GM06990 (cell line): Measurements from ENCODE around the gene KLK8.

Source experiments
- DNase-seq: peaks from one replicate; pipeline ENCODE4 v3.0.0-alpha.2; 2011; ENCODE audit not compliant: insufficient read length; ENCODE audit errors: extremely low read depth
- H3K27me3 ChIP-seq: replicated peaks from 2 replicates; pipeline ENCODE4 v1.6.0; 2011; ENCODE audit warnings: low read length; ENCODE audit not compliant: control insufficient read depth, insufficient read depth
- H3K36me3 ChIP-seq: 2 replicates; pipeline ENCODE4 v1.5.1; 2011; ENCODE audit warnings: low read length; ENCODE audit not compliant: control insufficient read depth, insufficient read depth
- H3K4me3 ChIP-seq: replicated peaks from 2 replicates; pipeline ENCODE4 v1.5.1; 2011; ENCODE audit warnings: low read depth, mild to moderate bottlenecking, control low read depth, low read length
- CTCF ChIP-seq: IDR thresholded peaks from 2 replicates; pipeline ENCODE4 v1.5.1; 2011; ENCODE audit warnings: low read length, control low read depth, mild to moderate bottlenecking, inconsistent platforms; ENCODE audit not compliant: insufficient read depth, poor library complexity, severe bottlenecking

KLK8 gene

DNA sequence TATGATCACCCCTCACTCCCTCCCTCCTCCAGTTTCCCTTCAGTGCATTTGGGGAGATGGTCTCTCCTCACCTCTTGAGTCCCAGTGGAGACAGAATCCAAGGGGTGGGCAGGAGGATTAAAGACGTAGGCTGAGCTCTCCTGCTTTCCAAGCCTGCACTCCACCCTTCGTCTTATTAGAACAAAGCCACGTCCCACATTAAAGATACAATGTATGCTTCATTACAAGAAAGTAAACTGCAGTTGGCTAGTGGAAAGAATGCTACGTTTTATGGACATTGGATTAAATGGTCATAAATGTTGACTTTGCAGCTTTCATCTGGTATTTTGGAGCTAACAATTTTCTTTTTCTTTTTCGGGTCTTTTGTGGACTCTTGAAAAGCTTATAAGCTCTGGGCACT is 26.5 kb upstream of the KLK8 start:
- DNase-seq = no peak
- Histone ChIP-seq H3K4me3 (no peak overlapping the region), H3K27me3 (peaks cover 2% of the 10 kb centered on the region), H3K36me3 (no peaks in the 10 kb centered on the region)
- TF ChIP-seq CTCF = no peak

DNA sequence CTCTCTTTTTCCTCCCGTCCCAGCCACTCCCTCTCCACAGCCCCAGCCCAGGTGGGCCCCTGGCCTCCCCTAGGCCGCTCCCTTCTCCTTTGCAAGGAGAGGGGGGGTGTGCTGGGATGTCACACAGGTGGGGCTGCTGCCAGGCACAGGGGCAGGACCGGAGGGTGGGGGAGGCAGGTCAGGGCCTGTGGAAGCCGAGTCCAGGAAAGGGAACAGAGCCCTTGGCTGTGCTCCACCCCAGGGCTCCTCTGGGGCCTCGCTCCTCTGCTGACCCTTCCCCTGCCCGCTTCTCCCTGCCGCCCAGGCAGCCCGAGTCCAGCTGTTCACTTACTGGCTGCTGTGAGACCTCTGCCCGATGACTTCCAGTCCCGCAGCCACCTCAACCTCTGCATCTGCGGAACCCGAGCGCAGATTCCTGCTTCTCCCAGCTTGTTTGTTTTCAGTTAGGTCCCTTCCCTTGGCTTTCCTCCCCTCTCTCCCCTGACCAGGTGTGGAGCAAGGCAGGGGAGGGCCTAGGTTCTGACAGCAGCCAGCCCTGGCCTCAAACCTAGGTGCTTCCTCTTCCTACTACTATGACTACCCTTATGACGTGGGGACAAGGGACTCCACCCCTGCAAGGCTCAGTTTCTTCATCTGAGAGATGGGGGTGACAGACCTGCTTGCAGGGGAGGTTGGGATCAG is 25.9 kb upstream of the KLK8 start:
- no peaks in the 10 kb centered on the region for H3K36me3 ChIP-seq
- TF ChIP-seq CTCF = no peak
- no peak for DNase-seq
- no peak overlapping the region for H3K4me3 ChIP-seq
- H3K27me3 ChIP-seq = peaks cover 2% of the 10 kb centered on the region

GRCh38 chr19:51026554-51026831 is 25.1 kb upstream of the KLK8 start, which contains the start of gene KLK11:
Gene KLK11 (minus strand): TSS chr19:51026616. CDS start chr19:51025631, 985 bp downstream.
- no peak for DNase-seq
- no peak for TF ChIP-seq CTCF
- H3K36me3 ChIP-seq = no peaks in the 10 kb centered on the region
- no peak within 1 kb of the TSS for H3K4me3 ChIP-seq
- H3K27me3 ChIP-seq = peaks cover 2% of the 10 kb centered on the region

- no peak for TF ChIP-seq CTCF
- H3K36me3 ChIP-seq = no peaks in the 10 kb centered on the region
- DNase-seq = no peak
- no peak overlapping the region for H3K4me3 ChIP-seq
- H3K27me3 ChIP-seq = peaks cover 2% of the 10 kb centered on the region
Observed at GRCh38 chr19:51025809-51026553, 24.6 kb upstream of the KLK8 start.

- DNase-seq = no peak
Observed at GRCh38 chr19:51025401-51025800, 24.0 kb upstream of the KLK8 start.

More at GRCh38 chr19:51025401-51025800, 24.0 kb upstream of the KLK8 start:
- no peak overlapping the region for H3K4me3 ChIP-seq
- TF ChIP-seq CTCF = no peak
- H3K36me3 ChIP-seq = no peaks in the 10 kb centered on the region
- H3K27me3 ChIP-seq = peaks cover 2% of the 10 kb centered on the region
